GM12878 (cell line): Measurements from ENCODE around the gene MYO16. TPM values are rescaled to one million over a fixed set of nuclear protein-coding genes. Genes with fewer than 3 reads are reported as not detected.

ENCODE experiments used
- CEBPB ChIP-seq, 2 experiments: fragments of 150-350 bp in 1 of 2; IDR thresholded peaks; 2 replicates each; pipeline ENCODE4 v1.6.1; 2012 to 2014; ENCODE audit warnings: low read depth in 2 of 2, low read length in 2 of 2, borderline replicate concordance in 1 of 2, inconsistent platforms in 1 of 2
- EP300 ChIP-seq, 2 experiments: fragments of 150-350 bp in 1 of 2; IDR thresholded peaks; 2 replicates each; pipeline ENCODE4 v1.6.1; 2011 to 2012; ENCODE audit warnings: low read depth in 2 of 2, low read length in 2 of 2, borderline replicate concordance in 1 of 2, improper control_type of control experiment in 1 of 2, inconsistent platforms in 1 of 2; ENCODE audit not compliant: control insufficient read depth in 1 of 2
- MEF2A ChIP-seq: IDR thresholded peaks from 2 replicates; pipeline ENCODE4 v1.6.1; 2011; ENCODE audit warnings: low read depth, mild to moderate bottlenecking, low read length, moderate library complexity; ENCODE audit not compliant: insufficient read depth
- MXI1 ChIP-seq: fragments of 150-350 bp; IDR thresholded peaks from 2 replicates; pipeline ENCODE4 v1.6.1; 2011; ENCODE audit warnings: low read depth, mild to moderate bottlenecking, inconsistent platforms, low read length, improper control_type of control experiment
- NBN ChIP-seq: fragments of 450-650 bp; IDR thresholded peaks from 2 replicates; pipeline ENCODE4 v1.6.1; 2016
- NFIC ChIP-seq: IDR thresholded peaks from 2 replicates; pipeline ENCODE4 v1.6.1; 2012; ENCODE audit warnings: low read depth, mild to moderate bottlenecking, inconsistent platforms, low read length, moderate library complexity
- ZNF217 ChIP-seq: fragments of 450-650 bp; IDR thresholded peaks from 2 replicates; pipeline ENCODE4 v1.6.1; 2017; ENCODE audit warnings: antibody characterized with exemption, mild to moderate bottlenecking
- polyA plus RNA-seq, 11 experiments: library from polyadenylated mRNA; depleted of rRNA in 4 of 11; unstranded in 6 of 11; stranded (reverse) in 5 of 11; fragments of >200 nt; fragmentation: Nextera tagmentation in 4 of 11; fragmentation: Illumina TruSeq in 1 of 11; extraction: Ambion mirVana in 4 of 11; extraction: Trizol in 1 of 11; gene quantifications; 1 replicate in 1 of 11; 2 replicates in 10 of 11; pipeline versions ENCODE4 v1.2.1 to v1.2.3, GENCODE V29; 2011 to 2016; ENCODE audit warnings: inconsistent platforms in 2 of 11, missing spikeins in 2 of 11, low read depth in 1 of 11
- total RNA-seq, 4 experiments: library from RNA; depleted of rRNA in 3 of 4; stranded (reverse); fragments of >200 nt in 3 of 4; fragmentation: Illumina TruSeq in 1 of 4; extraction: Trizol in 1 of 4; gene quantifications; 2 replicates each; pipeline versions ENCODE4 v1.2.1 to v1.2.3, GENCODE V29; 2013 to 2021
- TF ChIP-seq, protein P1 (sequence below): fragments of 450-650 bp; IDR thresholded peaks from 2 replicates; pipeline ENCODE4 v1.6.1; 2018; ENCODE audit warnings: mild to moderate bottlenecking, low read depth, moderate library complexity; ENCODE audit not compliant: partially characterized antibody
- TF ChIP-seq, protein P2 (sequence below): IDR thresholded peaks from 2 replicates; pipeline ENCODE4 v1.6.1; 2012; ENCODE audit warnings: low read length, inconsistent platforms

MYO16 gene
- total and polyA plus RNA-seq, 10 of the 15 experiments (the other 5 are each of a cell fraction or from before 2014, with no cell fraction given), result under 0.01 to 1.7 (median 0.05) TPM; not detected in 4

DNA sequence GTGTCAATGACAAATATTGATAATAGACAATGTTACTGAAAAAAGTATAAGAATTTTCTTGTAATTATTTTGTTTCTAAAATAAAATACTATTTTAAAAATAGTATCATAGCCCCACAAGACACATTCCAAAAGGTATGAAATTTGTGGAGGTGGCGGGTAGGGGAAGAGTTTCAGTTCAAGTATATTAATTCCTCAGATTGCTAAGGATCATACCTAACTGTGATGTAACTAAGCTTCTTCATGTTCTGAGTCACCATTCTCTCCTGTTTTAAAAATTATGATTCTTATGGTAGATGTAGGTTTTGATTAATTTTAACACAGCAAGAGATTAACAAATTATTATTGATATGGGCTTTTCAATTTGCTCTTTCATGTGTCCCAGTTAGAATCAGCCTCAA is 61.3 kb downstream of the MYO16 start (continued):
- TF ChIP-seq, protein P1, sequence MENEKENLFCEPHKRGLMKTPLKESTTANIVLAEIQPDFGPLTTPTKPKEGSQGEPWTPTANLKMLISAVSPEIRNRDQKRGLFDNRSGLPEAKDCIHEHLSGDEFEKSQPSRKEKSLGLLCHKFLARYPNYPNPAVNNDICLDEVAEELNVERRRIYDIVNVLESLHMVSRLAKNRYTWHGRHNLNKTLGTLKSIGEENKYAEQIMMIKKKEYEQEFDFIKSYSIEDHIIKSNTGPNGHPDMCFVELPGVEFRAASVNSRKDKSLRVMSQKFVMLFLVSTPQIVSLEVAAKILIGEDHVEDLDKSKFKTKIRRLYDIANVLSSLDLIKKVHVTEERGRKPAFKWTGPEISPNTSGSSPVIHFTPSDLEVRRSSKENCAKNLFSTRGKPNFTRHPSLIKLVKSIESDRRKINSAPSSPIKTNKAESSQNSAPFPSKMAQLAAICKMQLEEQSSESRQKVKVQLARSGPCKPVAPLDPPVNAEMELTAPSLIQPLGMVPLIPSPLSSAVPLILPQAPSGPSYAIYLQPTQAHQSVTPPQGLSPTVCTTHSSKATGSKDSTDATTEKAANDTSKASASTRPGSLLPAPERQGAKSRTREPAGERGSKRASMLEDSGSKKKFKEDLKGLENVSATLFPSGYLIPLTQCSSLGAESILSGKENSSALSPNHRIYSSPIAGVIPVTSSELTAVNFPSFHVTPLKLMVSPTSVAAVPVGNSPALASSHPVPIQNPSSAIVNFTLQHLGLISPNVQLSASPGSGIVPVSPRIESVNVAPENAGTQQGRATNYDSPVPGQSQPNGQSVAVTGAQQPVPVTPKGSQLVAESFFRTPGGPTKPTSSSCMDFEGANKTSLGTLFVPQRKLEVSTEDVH, result no peak
- TF ChIP-seq EP300 (IDR thresholded peaks at IDR 0.05; ENCODE audit: borderline replicate concordance in 1 of 2, control insufficient read depth in 1 of 2, low read depth in 2 of 2, low read length in 2 of 2) (no peak), MXI1 (no peak), NBN (no peak), NFIC (no peak), CEBPB (IDR thresholded peaks at IDR 0.05; ENCODE audit: borderline replicate concordance in 1 of 2, low read depth in 2 of 2, low read length in 2 of 2) (no peak), MEF2A (no peak), ZNF217 (no peak)
- TF ChIP-seq, protein P2, sequence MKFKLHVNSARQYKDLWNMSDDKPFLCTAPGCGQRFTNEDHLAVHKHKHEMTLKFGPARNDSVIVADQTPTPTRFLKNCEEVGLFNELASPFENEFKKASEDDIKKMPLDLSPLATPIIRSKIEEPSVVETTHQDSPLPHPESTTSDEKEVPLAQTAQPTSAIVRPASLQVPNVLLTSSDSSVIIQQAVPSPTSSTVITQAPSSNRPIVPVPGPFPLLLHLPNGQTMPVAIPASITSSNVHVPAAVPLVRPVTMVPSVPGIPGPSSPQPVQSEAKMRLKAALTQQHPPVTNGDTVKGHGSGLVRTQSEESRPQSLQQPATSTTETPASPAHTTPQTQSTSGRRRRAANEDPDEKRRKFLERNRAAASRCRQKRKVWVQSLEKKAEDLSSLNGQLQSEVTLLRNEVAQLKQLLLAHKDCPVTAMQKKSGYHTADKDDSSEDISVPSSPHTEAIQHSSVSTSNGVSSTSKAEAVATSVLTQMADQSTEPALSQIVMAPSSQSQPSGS, result no peak
